WI38 (cell line): Measurements from ENCODE around the gene GPC5.

Source experiments
- H3K4me3 ChIP-seq: 2 replicates; pipeline ENCODE4 v1.5.1; 2011; ENCODE audit warnings: low read depth, mild to moderate bottlenecking, control low read depth, low read length
- TF ChIP-seq, protein P1 (sequence below): IDR thresholded peaks from 2 replicates; pipeline ENCODE4 v1.5.1; 2012; ENCODE audit warnings: low read depth, mild to moderate bottlenecking, control low read depth, low read length

Gene GPC5

DNA sequence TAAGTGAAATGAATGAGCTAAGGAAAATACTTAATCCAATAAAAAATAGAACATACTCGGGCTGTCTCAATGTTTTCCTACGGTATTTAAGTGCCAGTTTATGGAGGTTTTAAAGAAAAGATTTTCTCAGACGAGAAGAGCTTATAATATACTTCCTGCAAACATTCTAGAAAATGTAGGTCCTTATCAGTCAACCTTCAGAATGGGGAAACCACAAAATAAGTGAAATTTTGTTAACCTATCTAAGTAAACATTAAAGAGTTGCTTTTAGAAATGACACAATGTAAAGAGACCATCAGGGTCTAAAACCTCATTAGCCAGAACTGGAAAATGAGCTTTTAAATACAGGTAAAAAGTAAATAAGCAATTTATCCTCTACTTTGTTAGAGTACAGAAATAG is 38.8 kb upstream of the GPC5 start:
- H3K4me3 ChIP-seq: no peak overlapping the region
- TF ChIP-seq, protein P1, sequence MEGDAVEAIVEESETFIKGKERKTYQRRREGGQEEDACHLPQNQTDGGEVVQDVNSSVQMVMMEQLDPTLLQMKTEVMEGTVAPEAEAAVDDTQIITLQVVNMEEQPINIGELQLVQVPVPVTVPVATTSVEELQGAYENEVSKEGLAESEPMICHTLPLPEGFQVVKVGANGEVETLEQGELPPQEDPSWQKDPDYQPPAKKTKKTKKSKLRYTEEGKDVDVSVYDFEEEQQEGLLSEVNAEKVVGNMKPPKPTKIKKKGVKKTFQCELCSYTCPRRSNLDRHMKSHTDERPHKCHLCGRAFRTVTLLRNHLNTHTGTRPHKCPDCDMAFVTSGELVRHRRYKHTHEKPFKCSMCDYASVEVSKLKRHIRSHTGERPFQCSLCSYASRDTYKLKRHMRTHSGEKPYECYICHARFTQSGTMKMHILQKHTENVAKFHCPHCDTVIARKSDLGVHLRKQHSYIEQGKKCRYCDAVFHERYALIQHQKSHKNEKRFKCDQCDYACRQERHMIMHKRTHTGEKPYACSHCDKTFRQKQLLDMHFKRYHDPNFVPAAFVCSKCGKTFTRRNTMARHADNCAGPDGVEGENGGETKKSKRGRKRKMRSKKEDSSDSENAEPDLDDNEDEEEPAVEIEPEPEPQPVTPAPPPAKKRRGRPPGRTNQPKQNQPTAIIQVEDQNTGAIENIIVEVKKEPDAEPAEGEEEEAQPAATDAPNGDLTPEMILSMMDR: no peak

DNA sequence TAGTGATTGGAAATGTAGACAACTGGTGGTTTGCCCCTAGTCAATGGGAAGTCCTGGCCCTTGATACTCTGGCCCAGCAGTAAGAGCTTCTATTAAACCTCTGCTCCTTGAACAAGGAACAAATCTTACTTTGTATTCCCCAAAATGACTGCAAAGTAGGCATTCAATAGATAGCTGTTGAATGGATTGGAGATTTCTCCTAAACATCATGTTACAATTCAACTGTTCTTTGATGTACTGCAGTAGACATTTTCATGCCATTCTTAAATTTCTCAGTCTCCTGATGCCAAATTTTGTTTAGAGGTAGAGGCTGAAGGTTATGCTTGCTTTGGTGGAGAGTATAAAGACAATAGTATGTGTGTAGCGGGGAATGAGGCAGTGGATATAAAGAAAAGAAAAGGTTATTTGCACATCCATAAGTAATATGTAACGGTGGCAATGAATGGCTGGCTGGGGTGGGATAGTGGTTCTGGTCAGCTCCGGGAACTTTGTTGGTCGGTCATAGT is 38.1 kb upstream of the GPC5 start:
- TF ChIP-seq, protein P1: no peak
- no peak overlapping the region for H3K4me3 ChIP-seq

DNA sequence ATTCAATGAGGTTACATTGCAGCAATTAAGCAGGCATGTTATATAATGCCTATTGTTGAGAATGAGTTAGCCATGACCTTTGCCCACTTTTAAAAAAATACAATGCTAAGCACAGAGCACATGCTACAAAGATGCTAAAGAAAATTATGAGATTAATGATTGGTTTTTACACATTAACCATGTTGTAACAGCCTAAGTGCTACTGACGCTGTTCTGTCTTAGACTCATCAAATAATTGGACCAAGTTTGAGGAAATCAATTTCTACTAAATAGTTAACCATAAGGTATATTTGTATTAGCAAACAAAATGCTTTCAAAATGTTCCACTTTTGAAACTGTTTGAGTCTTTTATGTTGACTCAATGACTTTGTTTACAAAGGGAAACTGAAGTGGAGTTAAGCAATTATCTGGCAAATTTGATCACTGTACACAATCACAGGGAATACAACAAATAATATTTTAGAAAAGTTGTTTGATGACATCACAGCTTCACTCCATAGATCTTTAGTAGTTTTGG is 36.6 kb upstream of the GPC5 start:
- H3K4me3 ChIP-seq: no peak overlapping the region
- TF ChIP-seq, protein P1: no peak

DNA sequence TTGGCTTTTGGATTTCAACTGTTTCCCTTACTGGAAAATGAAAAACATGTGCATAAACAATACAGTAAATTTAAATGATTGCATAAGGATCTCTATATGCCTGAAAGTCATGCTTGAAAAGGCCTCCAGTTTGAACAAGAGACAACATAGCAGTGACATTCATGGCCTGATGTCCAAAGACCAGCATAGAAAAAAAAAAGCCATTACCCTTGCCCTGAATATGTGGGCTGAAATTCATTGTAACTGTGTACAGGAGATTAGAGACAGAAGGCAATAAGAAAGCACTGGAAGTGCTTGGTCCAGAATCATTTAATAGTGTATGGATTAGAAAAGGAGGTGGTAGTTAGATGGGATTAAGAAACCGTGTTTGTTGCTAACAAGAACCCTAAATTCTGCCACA is 35.5 kb upstream of the GPC5 start:
- TF ChIP-seq, protein P1: no peak
- H3K4me3 ChIP-seq: no peak overlapping the region

DNA sequence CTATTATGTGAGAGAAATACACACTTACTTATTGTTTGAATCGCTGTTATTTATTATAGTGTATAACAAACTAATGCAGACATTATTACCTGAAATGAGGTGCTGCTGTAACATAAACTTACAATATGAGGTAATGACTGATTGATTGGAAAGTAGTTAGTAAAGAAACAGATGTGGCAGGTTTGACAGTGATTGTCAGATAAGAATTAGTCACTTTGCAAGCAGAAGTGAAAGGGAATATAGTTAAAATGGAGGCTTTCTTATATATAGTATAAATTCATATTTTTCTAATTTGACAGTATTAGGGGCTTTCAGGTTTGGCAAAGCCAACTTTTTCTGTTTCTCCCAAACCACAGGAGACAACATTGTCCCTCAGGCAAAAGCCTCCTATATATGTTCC is 30.3 kb upstream of the GPC5 start:
- H3K4me3 ChIP-seq: no peak overlapping the region
- TF ChIP-seq, protein P1: no peak

DNA sequence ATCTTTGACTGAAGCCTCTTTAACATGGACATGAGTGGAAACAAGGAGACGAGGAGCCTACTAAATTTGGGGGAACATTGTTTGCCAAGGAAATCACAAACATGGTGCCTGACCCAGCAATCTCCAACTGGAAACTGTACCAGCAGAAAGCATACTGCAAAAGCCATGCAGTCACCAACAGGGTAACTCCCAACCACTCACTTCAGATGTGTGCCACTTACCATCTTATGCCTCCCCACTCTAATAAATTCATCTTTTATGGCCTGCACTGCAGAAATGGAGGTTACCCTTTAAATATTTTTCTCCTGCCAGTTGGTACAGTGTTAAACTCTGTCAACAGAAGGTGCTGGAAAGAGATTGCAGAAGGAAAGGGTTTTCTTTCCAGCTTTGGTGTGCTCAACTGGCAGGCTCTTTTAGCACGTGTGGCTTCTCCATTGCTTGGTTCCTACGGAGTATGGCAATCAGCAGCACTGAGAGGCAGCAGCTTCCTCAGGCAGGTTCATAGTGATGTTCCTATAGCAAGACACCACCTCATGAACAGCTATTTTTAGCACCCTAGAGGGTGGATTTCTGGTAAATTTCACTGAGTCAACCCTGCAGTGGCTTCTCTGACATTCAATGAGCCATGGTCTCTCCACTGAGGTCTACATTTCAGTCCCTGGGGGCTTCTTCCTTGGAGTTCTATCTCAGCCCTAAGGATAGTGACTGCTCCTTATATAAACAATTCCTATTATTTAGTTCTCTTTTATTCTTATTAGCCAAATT is 29.6 kb upstream of the GPC5 start:
- TF ChIP-seq, protein P1: no peak
- no peak overlapping the region for H3K4me3 ChIP-seq

DNA sequence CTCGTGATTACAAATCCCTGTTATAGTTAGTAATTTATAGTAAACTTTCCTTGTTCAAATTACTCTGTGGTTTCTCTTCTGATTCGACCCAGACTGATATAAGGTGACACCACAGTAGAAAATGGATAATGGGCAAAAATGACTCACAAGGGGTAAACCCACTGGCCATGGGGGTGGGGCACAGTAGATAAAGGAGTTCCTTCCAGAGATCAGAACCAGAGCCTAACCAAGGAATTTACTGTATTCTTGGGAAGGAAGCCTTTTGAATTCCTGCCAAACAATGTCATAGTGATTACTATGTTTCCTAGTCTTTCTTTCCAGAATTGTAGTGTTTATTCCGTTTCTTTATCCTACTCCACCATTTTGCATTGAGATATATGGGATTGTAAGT is 29.0 kb upstream of the GPC5 start:
- TF ChIP-seq, protein P1: no peak
- no peak overlapping the region for H3K4me3 ChIP-seq
